LNCAP (cell line): ENCODE data around the gene CA10.

Experiments used
- TF ChIP-seq, protein P1 (sequence below): fragments of 450-650 bp; IDR thresholded peaks from 2 replicates; pipeline ENCODE4 v1.5.1; 2017; ENCODE audit warnings: mild to moderate bottlenecking

Gene CA10

DNA sequence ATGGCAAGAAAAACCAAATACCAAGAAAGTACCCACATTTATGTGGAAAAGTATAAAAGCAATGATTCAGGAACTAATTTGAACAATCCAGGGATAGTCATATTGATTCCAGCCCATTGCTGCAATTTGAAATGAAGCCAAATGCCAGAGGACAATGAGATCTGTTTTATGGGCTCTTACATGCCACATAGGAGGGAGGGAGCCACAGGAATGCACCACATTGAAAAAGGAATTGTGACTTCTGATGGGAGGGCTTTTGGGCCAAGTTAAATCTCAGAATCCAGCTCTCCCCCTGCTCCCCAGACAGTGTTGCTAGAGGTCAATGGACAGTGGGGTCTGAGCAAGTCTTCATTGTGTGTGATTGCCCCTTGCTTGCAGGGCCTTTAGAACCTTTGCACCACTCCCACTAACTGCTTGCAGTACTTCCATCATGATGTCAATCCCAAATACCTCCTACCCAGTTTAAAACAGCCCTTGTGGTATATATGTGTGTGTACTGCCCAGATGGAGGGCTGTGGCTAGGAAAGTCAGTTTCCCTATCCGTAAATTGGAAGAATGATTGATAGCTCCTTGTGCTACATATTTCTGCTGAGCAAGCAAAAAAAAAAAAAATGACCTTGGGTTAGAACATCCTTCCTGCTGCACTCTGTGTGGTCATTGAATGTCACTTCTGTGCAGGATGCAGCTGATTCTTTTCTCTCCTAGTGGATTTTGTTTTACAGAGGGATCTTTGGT, 491.4 kb downstream of the CA10 start:
- TF ChIP-seq, protein P1, sequence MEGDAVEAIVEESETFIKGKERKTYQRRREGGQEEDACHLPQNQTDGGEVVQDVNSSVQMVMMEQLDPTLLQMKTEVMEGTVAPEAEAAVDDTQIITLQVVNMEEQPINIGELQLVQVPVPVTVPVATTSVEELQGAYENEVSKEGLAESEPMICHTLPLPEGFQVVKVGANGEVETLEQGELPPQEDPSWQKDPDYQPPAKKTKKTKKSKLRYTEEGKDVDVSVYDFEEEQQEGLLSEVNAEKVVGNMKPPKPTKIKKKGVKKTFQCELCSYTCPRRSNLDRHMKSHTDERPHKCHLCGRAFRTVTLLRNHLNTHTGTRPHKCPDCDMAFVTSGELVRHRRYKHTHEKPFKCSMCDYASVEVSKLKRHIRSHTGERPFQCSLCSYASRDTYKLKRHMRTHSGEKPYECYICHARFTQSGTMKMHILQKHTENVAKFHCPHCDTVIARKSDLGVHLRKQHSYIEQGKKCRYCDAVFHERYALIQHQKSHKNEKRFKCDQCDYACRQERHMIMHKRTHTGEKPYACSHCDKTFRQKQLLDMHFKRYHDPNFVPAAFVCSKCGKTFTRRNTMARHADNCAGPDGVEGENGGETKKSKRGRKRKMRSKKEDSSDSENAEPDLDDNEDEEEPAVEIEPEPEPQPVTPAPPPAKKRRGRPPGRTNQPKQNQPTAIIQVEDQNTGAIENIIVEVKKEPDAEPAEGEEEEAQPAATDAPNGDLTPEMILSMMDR: no peak

DNA sequence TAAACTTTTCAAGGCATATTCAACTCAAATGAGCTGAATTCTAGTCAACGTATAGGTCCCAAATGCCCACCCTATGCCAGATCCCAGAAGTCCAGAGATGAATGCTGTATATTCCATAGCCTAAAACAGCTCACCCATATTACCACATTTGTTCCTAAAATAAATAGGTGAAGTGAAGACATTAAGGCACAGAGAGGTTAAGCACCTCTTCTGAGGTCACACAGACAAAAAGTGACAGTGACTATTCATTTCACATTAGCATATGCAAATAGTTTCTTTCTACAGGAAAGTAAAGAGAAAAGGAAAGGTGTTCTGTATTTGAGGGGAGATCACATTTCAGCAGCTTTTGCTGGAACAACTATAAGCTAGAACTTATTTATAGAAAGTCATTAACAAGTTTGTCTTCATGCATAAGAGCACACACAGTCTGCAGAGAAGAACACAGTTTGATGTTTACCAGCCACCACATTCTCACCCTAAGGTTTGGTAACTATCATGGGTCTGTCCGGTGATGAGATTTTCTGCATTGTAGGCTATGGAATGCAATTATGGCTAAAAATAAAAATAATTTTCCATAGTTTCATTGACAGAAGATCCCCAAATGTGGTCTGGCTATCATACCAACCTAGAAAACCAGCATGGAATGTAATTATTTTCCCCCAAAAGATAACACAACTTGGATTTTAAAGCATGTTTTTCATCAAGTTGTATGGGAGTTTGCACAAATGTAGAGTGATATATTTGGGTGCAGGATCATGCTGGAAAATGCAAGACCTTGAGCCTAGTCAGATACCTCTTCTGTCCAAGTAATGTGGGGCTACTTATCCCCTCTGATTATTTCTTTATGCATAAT, 496.1 kb downstream of the CA10 start:
- TF ChIP-seq, protein P1: no peak

GRCh38 chr17:51661403-51661802, 497.1 kb downstream of the CA10 start:
- TF ChIP-seq, protein P1: no peak

DNA sequence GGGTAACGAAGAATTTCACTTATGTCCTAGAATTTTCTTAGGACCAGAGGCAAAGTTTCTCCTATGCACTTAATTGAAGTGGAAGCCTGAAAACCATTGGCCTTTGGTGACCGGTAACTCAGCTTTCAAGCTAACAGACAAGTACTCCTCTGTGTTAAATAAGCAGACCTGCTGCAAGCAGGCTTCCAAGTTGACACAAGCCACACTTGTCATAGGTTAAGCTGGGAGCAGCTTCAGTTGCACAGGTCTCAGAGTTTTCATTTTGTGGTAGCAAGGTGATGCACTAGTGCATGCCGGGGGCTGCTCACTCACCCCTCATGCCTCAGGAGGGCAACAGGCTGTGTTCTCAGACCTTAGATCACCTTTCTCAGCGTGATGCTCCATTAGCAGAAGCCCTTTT, 498.2 kb downstream of the CA10 start:
- TF ChIP-seq, protein P1: no peak

- TF ChIP-seq, protein P1: no peak
These were observed 501.3 kb downstream of the CA10 start for GRCh38 chr17:51657224-51657623.

DNA sequence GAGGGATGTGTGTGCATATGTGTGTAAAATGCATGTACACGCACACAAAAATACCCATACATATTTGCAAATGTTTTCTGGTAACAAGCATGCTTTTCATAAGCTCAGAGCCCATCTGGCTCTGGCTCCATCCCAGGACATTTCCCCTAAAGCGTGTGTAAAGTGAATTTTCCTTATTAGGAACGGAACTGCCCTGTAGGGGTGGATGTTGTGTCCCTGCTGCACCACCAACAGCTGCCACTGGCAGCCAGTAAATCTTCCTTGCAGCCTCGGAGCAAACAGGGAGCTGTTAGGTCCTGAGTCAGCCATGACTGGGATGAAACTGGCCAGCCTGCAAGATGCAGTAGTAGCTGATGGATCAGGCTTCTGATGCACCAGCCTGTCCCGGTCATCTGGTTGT, 504.6 kb downstream of the CA10 start:
- TF ChIP-seq, protein P1: no peak

GRCh38 chr17:51652529-51652928, 506.0 kb downstream of the CA10 start:
- TF ChIP-seq, protein P1: no peak
